Heart right ventricle (tissue), 16 donors: ENCODE results near the gene TSPAN18. TPM values are rescaled to one million over a fixed set of nuclear protein-coding genes. Genes with fewer than 3 reads are reported as not detected.

Source experiments
- ATAC-seq, 8 donors: fragments of 200-7000 bp; cut with Tn5 transposase; one replicate each; pipeline ENCODE4 v1.9.1; 2020; ENCODE audit warnings: mild to moderate bottlenecking in 8 of 8, moderate library complexity in 8 of 8, moderate number of reproducible peaks in 1 of 8
- DNase-seq, 2 donors: peaks; one replicate each; pipeline ENCODE4 v3.0.0-alpha.2; 2020
- H3K27ac ChIP-seq, 10 donors: fragments of 200-600 bp; sonication (generic) in 2 of 10; one replicate each; pipeline versions ENCODE4 v1.5.0 to v1.8.0; 2020 to 2022; ENCODE audit warnings: mild to moderate bottlenecking in 3 of 10
- H3K27me3 ChIP-seq, 7 donors: fragments of 200-600 bp; one replicate each; pipeline ENCODE4 v1.8.0; 2021 to 2022; ENCODE audit warnings: mild to moderate bottlenecking in 2 of 7
- H3K36me3 ChIP-seq, 9 donors: fragments of 200-600 bp; sonication (generic) in 1 of 9; one replicate each; pipeline versions ENCODE4 v1.5.0 to v1.8.0; 2020 to 2022; ENCODE audit warnings: mild to moderate bottlenecking in 2 of 9
- H3K4me1 ChIP-seq, 9 donors: fragments of 200-600 bp; sonication (generic) in 1 of 9; one replicate each; pipeline versions ENCODE4 v1.5.0 to v1.8.0; 2020 to 2022; ENCODE audit warnings: mild to moderate bottlenecking in 4 of 9
- H3K4me3 ChIP-seq, 10 donors: fragments of 200-600 bp; sonication (generic) in 2 of 10; one replicate each; pipeline versions ENCODE4 v1.5.0 to v1.8.0; 2020 to 2022; ENCODE audit warnings: mild to moderate bottlenecking in 7 of 10, moderate library complexity in 2 of 10
- H3K9me3 ChIP-seq, 11 donors: fragments of 200-600 bp in 10 of 11; sonication (generic) in 2 of 11; one replicate each; pipeline versions ENCODE4 v1.5.0 to v1.8.0; 2013 to 2022; ENCODE audit warnings: mild to moderate bottlenecking in 2 of 11, control low read depth in 1 of 11, moderate library complexity in 1 of 11
- WGBS, 2 donors: extraction: QIAGEN DNeasy Blood & Tissue Kit; methylation state at CpG; one replicate each; pipeline ENCODE4 v1.1.7; 2013; ENCODE audit warnings: inconsistent platforms in 1 of 2; 5-methylcytosine and 5-hydroxymethylcytosine counted together
- intact Hi-C, 10 donors: fragments of 100-400 bp; cut with DNase I; formaldehyde crosslinking; loops; one replicate each; pipeline versions ENCODE4 v1.11.1 to v1.14.2; 2022
- polyA plus RNA-seq, 2 donors: library from polyadenylated mRNA; stranded (reverse); fragments of 200-250 nt; gene quantifications; one replicate each; pipeline ENCODE4 v1.2.3, GENCODE V29; 2013
- total RNA-seq, 10 donors: library from RNA; stranded (reverse); fragmentation: NEBNext Ultra II Directional in 3 of 10; extraction: Animal tissue kit (Norgen Biotek cat#: 25700) in 3 of 10; gene quantifications; one replicate each; pipeline versions ENCODE4 v1.2.1 to v1.2.4, GENCODE V29; 2021 to 2023
- TF ChIP-seq, protein P1 (sequence below), 9 donors: fragments of 200-600 bp; sonication (generic) in 2 of 9; IDR thresholded peaks; one replicate each; pipeline versions ENCODE4 v1.5.0 to v1.8.0; 2021 to 2022; ENCODE audit warnings: antibody characterized with exemption in 9 of 9, mild to moderate bottlenecking in 5 of 9, moderate library complexity in 1 of 9
- donor health status: Arrhythmogenic right ventricular cardiomyopathy.
- donor health status: ischemic (EF 13 %, LVEDD 7.1; RV severe dilation, severe dysfunction).
- donor health status: healthy with polysubstance abuse.
- donor health status: DM: no; HTN: yes; CAD: no.
- donor health status: DM: no; HTN: no; CAD: no.
- donor health status: ischemic (EF 25% LVEDD 6.9; RV normal size, moderate dysfunction).
- donor health status: ischemic (EF 25% LVEDD 5.7; RV mildly dilated, moderate dysfunction).
- donor health status: healthy.
- donor health status: DM: yes; HTN: yes; CAD: no.
- donor health status: Ischemic cardiomyopathy.
- donor health status: ischemic (EF 35%, LVEDD 5.7; RV mildly dilated, moderate dysfunction).
- donor health status: nonischemic (EF 11% LVEDD 7.7; RV severe dilation, severe dysfunction).
- donor health status: DM: yes; HTN: yes; CAD: no.
- donor health status: PGD.
- donor health status: ischemic (EF 29% LVEDD 5.4; RV normal size, mild dysfunction).
- donor health status: nonischemic (EF 23%, LVEDD 6.1; RV moderate dilation, normal function).

Gene TSPAN18
- total and polyA plus RNA-seq, 12 donors, result 37.7 to 140 (median 92.9) TPM

DNA sequence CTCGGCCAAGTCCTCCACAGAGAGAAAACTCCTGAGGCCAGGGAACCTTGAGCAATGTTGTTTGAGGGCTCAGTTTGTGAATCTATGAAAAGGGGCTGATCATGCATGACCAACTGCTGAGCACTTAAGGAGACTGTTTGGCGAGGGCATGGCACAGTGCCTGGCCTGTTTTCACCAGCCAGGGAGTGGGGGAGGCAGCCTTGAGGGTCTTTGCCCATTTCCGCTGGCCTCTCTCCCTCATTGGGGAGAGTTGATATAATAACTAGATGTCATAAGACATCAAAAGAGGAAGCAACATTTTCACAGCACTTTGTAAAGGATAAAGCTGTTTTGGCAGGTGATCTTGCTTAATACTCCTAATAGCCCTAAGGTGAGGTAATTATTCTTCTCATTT is 113.3 kb downstream of the TSPAN18 start:
- peaks cover 3 to 35% (median 16%) of the 10 kb centered on the region in 9 donors for H3K4me1 ChIP-seq
- 89 to 92% methylated on average over 3 of the region's 3 CpGs for WGBS, 2 donors
- H3K27ac ChIP-seq, result no peak overlapping the region
- TF ChIP-seq, protein P1, sequence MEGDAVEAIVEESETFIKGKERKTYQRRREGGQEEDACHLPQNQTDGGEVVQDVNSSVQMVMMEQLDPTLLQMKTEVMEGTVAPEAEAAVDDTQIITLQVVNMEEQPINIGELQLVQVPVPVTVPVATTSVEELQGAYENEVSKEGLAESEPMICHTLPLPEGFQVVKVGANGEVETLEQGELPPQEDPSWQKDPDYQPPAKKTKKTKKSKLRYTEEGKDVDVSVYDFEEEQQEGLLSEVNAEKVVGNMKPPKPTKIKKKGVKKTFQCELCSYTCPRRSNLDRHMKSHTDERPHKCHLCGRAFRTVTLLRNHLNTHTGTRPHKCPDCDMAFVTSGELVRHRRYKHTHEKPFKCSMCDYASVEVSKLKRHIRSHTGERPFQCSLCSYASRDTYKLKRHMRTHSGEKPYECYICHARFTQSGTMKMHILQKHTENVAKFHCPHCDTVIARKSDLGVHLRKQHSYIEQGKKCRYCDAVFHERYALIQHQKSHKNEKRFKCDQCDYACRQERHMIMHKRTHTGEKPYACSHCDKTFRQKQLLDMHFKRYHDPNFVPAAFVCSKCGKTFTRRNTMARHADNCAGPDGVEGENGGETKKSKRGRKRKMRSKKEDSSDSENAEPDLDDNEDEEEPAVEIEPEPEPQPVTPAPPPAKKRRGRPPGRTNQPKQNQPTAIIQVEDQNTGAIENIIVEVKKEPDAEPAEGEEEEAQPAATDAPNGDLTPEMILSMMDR (IDR thresholded peaks at IDR 0.05), result no peak
- no peak for ATAC-seq
- intact Hi-C loops, result no loop called here
- no peaks in the 10 kb centered on the region for H3K27me3 ChIP-seq
- peaks cover 0 to 18% (median 0%) of the 10 kb centered on the region in 11 donors for H3K9me3 ChIP-seq
- peaks cover 0 to 5% (median 0%) of the 10 kb centered on the region in 9 donors for H3K36me3 ChIP-seq
- no peak overlapping the region for H3K4me3 ChIP-seq
- no peak for DNase-seq

DNA sequence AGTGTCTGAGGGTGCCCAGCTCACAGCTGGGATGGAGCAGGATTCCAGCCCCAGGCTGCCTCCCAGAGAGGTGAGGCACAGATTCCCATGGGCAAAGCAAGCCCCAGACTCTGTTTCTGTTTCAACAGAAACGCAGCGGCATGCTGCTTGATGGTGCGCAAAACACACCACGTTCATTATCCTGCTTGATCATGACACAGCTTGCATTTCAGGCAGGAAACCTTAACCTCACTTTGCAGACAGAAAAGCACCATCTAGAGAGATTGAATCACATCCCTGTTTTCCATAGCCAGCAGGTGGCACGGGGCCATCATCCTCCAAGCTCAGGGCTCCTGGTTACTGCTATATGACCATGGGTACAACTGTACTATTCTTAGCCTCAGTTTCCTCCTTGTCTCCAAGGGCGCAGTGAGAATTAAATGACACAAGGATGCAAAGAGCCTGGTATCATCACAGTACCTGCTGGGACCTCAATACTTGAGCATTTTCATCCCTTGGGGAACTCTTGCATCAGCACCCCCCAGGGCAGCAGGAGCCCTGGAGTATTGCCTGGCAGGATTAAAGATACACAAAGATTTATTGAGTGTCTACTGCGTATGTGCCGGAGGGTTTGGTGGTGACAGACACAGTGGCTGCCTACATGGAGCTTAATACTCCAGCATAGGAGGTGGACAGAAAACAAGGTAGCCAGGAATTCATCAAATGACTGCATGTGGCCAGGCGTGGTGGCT is 113.9 kb downstream of the TSPAN18 start:
- H3K27ac ChIP-seq, result no peak overlapping the region

DNA sequence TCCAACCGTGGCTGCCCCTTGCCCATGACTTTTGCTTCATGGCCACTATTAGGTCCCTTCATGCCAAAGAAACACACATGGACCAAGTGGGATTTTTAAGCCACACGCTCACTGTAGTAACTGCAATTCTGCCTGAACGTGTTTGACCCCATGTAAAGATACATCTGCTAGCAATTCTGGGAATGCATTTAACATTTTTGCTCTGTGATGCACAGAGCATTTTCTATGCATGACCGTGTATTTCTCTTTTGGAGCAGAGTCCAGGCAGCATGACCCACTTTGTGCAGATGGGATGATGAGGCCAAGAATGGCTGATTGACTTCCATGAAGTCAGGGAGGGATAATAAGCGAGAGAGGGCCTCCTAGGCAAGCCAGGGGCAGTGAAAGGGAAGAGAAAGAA is 115.5 kb downstream of the TSPAN18 start:
- ATAC-seq (no peak), DNase-seq (no peak)
- Histone ChIP-seq H3K27me3 (no peaks in the 10 kb centered on the region), H3K4me3 (no peak overlapping the region), H3K4me1 (peaks cover 0 to 32% (median 0%) of the 10 kb centered on the region in 9 donors), H3K36me3 (peaks cover 0 to 11% (median 0%) of the 10 kb centered on the region in 9 donors), H3K27ac (no peak overlapping the region), H3K9me3 (peaks cover 0 to 14% (median 0%) of the 10 kb centered on the region in 11 donors)
- intact Hi-C loops, result no loop called here
- whole genome bisulfite sequencing, 2 donors, result 81 to 86% methylated on average over 5 of the region's 5 CpGs
- TF ChIP-seq, protein P1 (IDR thresholded peaks at IDR 0.05), result no peak

More for the DNA sequence above, 113.9 kb downstream of the TSPAN18 start:
- Histone ChIP-seq H3K27me3 (no peaks in the 10 kb centered on the region), H3K36me3 (peaks cover 0 to 11% (median 0%) of the 10 kb centered on the region in 9 donors), H3K4me1 (peaks cover 0 to 29% (median 10%) of the 10 kb centered on the region in 9 donors), H3K9me3 (peaks cover 0 to 18% (median 0%) of the 10 kb centered on the region in 11 donors), H3K4me3 (no peak overlapping the region)
- intact Hi-C loops, result no loop called here
- 91% methylated on average over 9 of the region's 9 CpGs for WGBS, 2 donors
- DNase-seq (no peak), ATAC-seq (no peak)
- TF ChIP-seq, protein P1 (IDR thresholded peaks at IDR 0.05), result no peak

DNA sequence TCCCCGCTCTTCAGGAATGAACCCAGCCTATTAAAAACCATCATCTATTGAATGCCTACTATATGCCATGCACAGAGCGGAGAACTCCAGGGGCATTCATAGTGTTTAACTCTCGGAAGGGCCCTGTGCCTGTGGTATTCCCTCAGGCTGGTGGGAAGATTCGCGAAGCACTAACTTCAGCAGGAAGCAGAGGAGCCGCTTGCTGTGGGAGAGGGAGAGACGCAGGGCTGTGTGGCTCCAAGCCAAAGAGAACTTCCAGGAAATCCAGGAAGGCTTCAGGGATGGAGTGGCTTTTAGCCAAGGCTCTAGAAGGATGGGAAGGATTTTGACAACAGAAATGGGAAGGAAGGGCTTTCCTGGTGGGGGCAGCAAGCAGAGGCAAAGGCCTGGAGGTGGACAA is 120.1 kb downstream of the TSPAN18 start:
- peak in 2 of 8 donors; percentile 27 to 33 for ATAC-seq
- 71 to 76% methylated on average over 7 of the region's 7 CpGs for WGBS, 2 donors
- peaks cover 9 to 60% (median 26%) of the 10 kb centered on the region in 9 donors for H3K4me1 ChIP-seq
- H3K27me3 ChIP-seq, result no peaks in the 10 kb centered on the region
- no peak for DNase-seq
- intact Hi-C loops, result no loop called here
- peak overlapping the region in 2 of 10 donors; percentile 5 to 41 for H3K27ac ChIP-seq
- H3K36me3 ChIP-seq, result peaks cover 0 to 11% (median 0%) of the 10 kb centered on the region in 9 donors
- TF ChIP-seq, protein P1 (IDR thresholded peaks at IDR 0.05), result no peak
- H3K4me3 ChIP-seq, result no peak overlapping the region
- H3K9me3 ChIP-seq, result peaks cover 0 to 19% (median 0%) of the 10 kb centered on the region in 11 donors
